Keratinocyte (primary cell): ENCODE measurements around the gene SPRED2.

ENCODE experiments used
- EZH2 ChIP-seq: IDR thresholded peaks from one replicate; pipeline ENCODE4 v1.6.1; 2012; ENCODE audit warnings: inconsistent platforms, mild to moderate bottlenecking, low read length, moderate library complexity
- TF ChIP-seq, protein P1 (sequence below), 3 experiments: IDR thresholded peaks in 1 of 3; conservative IDR thresholded peaks in 1 of 3; optimal IDR thresholded peaks in 1 of 3; 2 replicates in 2 of 3; 3 replicates in 1 of 3; pipeline versions ENCODE3 to v1.5.1; 2011; ENCODE audit warnings: low read length in 3 of 3, mild to moderate bottlenecking in 3 of 3, moderate library complexity in 2 of 3, control low read depth in 1 of 3, inconsistent platforms in 1 of 3; ENCODE audit not compliant: insufficient read depth in 2 of 3; ENCODE audit errors: extremely low read depth in 1 of 3

- TF ChIP-seq, protein P1, sequence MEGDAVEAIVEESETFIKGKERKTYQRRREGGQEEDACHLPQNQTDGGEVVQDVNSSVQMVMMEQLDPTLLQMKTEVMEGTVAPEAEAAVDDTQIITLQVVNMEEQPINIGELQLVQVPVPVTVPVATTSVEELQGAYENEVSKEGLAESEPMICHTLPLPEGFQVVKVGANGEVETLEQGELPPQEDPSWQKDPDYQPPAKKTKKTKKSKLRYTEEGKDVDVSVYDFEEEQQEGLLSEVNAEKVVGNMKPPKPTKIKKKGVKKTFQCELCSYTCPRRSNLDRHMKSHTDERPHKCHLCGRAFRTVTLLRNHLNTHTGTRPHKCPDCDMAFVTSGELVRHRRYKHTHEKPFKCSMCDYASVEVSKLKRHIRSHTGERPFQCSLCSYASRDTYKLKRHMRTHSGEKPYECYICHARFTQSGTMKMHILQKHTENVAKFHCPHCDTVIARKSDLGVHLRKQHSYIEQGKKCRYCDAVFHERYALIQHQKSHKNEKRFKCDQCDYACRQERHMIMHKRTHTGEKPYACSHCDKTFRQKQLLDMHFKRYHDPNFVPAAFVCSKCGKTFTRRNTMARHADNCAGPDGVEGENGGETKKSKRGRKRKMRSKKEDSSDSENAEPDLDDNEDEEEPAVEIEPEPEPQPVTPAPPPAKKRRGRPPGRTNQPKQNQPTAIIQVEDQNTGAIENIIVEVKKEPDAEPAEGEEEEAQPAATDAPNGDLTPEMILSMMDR (optimal IDR thresholded peaks at IDR 0.05 in 1 of 3, IDR thresholded peaks at IDR 0.05 in 1 of 3, conservative IDR thresholded peaks at IDR 0.05 in 1 of 3; ENCODE audit: extremely low read depth in 1 of 3, insufficient read depth in 2 of 3, low read length in 3 of 3): no peak
- no peak for TF ChIP-seq EZH2
Observed at GRCh38 chr2:65402323-65402722, 30.1 kb downstream of the SPRED2 start.
